GM18909 (cell line): ENCODE results near the gene ATP1A4.

Source experiments
- ATAC-seq: cut with Tn5 transposase; IDR thresholded peaks from one replicate; pipeline ENCODE4 v1.9.1; 2021; ENCODE audit warnings: mild to moderate bottlenecking; ENCODE audit not compliant: unreplicated experiment, poor library complexity

Gene ATP1A4

DNA sequence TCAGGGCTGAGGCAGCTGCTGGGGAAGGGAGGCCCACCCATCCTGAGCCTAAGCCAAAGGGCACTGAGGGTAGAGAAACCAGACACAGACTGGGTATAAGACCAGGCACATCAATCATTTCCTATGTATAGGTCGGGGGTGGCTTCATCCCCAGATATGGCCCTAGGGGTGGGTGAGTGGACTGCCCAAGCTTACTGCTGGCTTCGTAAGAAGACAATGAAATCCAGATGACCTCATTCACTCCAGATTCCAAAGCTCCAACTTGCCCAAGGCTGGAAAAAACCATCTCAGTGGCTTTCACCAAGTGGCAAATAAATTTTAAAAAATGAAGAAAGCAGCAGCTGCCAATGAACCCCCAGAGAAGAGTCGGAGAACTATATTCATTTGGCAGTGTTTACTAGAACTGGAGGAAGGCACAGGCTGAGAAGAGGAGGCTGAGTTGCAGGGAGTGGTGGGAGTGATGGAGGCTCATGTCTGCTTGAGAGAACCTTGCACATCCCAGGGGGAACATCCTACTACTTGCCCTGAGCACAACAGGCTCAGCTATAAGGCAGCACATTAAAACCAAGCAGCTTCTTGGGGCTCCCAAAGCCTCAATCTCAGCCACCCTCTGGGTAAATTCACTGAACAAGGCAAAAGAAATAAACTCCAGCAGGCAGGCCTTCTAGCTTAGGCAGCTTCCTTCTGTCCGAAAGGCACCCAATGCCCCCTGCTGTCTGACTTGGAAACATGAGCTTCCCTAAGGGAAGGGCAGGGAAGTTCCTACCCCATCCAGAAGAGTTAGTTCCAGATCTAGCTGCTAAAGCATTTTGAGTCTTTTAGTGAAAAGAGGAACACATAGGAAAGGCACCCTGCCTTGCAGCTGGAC, 67.9 kb downstream of the ATP1A4 start:
- no peak for ATAC-seq

DNA sequence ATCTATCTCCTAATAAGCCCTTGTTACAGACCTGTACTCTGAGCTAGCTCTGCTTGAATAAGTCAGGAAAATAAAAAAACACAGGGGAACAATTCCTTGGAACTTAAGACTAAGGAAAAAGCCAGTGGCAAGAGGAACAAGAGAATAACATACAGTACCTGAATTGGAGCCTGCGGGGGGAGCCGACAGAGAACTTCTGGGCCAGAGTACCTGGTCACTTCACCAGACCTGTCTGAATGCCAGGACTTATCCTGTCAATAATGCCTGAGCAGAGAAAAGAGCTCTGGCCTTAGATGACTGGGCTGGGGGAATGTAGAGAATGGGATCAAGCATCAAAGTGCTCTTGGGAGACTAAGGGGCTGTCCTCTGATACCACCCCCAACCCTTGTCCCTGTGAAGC, 68.9 kb downstream of the ATP1A4 start:
- no peak for ATAC-seq

DNA sequence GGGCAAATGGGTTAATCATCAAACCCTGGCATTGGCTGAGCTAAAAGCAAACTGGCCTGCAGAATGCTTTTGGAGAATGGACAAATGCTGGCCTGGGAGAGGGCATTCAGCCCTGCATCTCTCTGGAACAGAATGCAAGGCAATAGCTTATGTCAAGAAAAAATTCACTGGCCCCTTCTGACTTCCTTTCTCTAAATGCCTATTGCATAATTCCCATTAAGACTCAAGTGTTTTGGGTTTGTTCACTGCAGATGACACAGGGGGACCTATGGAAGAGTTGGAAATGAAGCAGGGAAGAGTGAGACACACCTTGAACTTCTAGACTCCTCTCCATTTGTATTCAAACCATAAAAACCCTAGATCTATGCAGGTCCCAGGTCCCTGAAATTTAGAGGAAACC, 69.7 kb downstream of the ATP1A4 start:
- ATAC-seq, result no peak

DNA sequence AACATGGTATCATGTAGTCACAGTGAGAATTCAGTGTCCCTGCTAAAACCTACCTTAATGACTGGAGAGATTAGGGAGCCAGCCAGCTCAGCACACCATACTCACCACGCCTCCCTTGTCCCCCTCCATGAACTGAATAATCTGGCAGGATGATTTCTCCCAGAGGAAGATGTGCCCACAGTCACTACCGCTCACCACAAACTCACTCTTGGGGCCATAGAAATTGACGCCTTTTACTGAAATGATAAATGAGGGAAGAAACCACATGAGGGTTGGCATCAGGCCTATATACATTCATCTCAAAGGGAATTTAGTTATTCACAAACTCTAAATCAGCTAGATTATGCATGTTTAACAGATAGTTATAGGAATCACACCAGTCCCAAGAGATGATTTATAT, 71.1 kb downstream of the ATP1A4 start:
- no peak for ATAC-seq

DNA sequence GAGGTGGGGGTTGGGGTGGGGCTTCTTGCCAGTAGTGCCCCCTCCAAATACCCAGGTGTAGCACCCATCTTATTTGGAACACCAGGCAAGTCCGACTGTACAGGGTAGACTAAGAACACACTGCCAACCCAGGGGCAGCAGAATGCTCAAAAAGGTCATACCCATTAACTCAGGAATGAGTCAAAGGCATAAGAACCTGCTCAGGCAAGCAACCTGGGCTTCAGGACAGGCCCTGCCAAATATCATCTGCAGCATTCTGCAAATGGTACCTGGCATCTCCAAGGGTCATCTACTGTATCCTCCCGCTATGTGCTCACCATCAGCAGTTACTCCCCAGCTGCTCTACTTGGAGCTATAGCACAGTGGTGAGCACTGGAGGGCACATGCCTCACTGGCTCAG, 73.2 kb downstream of the ATP1A4 start:
- no peak for ATAC-seq

DNA sequence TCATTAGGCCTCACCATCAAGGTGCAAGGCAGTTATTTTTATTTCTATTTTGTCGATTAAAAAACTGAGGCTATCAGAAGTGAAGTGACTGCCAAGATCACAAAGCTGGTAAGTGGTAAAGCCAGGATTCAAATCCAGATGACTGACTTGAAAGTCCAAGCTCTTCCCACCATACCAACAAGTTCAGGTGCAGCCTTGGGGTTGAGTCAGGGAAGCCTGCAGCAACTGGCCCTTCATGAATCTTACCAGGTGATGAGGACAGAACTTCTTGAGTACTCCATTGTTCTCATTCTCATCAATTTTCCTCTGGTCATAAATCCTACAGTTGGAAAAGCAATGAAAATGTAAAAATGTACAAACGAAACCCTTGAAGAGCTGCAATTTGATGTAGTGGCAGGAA, 73.9 kb downstream of the ATP1A4 start:
- ATAC-seq, result no peak

DNA sequence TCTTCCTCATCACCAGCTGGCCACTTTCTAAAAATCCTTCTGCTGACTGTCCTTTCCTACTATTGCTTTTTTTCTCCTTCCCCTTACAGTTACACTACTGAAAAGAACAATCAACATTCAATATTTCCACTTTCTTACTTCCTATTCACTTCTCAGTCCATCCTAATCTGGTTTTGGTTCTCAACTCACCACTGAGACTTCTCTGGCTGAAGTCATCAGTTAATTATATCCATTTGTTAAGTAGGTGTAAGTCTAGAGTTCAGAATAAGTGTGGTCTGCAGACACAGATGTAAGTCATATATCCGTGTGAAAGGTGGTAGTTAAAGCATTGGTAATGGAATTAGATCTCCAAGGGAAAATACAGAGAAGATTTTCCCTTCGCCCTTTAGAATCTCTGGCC, 75.2 kb downstream of the ATP1A4 start:
- no peak for ATAC-seq

DNA sequence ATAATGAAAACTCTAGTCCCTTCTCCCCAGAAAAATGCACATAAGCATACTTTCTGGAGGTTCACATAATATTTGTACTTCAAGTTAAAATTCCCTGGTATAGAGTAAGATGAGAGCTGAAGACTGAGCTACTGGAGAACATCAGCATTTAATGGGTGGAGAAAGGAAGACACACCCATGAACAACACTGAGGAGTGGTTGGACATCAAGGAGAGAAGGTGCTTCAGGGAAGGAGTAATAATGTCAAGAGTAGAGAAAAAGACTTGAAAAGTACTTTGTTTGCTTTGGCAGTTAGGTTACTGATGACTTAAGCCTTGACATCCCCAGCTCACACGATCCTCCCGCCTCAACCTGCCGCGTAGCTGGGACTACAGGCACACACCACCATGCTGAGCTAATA, 75.6 kb downstream of the ATP1A4 start:
- ATAC-seq, result no peak

DNA sequence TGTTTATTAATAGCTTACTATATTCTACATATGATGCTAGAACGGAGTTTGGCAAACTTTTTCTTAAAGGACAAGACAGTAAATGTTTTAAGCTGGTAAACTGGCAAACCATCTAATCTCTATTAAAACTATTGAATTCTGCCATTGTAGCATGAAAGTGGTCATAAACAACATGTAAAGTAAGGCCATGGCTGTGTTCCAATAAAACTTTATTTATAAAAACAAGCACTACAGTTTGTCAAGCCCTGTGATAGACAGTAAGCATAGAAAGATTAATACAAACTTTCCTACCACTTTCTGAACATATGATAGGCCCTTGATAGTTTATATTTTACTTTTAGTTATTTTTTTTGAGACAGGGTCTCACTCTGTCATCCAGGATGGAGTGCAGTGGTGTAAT, 76.2 kb downstream of the ATP1A4 start:
- no peak for ATAC-seq

DNA sequence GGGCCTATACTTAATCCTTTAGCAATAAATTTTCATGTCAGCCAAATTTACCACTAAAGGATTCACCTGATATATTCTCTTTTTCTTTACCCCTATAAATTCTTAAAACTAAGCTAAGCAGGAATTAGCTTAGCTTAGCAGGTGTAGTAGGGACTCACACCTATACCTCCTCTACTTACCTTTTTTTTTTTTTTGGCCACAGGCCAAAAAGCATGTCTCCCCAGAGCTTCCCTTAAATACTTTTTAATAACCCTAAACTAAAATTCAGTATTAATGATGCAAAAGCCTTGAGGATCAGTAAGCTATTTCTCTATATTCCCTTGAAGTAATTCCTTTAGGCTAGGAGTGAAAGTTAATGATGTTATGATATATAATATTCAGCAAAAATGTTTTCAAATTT, 77.0 kb downstream of the ATP1A4 start:
- no peak for ATAC-seq

DNA sequence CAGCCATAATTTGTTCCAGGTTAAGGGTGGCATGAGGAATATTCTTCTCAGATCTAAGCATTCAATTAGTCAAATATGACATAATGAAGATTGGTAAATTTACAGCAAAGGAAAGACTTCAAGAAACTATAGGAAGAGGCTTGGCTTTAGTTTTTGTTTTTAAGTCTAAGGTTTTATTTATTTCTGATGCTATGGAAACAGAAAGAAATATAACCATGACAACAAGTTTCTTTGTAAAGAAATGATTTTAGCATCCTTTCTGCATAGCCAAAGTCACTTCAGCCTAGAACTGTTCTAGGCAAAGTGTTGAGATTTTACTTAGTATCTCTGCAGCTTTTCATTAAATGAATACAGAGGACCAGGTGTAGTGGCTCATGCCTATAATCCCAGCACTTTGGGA, 81.5 kb downstream of the ATP1A4 start:
- ATAC-seq, result no peak
